Neural cell (in vitro differentiated cells): ENCODE measurements around the gene OVCA2. TPM values are rescaled to one million over a fixed set of nuclear protein-coding genes. Genes with fewer than 3 reads are reported as not detected.

Experiments used
- H2AFZ ChIP-seq: fragments of 200-600, 300-800 bp; sonication (generic), shearing (Covaris generic); 2 replicates; pipeline ENCODE4 v1.6.0; 2014; ENCODE audit warnings: low read depth, mild to moderate bottlenecking, antibody characterized with exemption, low read length, moderate library complexity
- H3F3A ChIP-seq: fragments of 200-600 bp; shearing (Covaris generic); 2 replicates; pipeline ENCODE4 v1.6.1; 2016; ENCODE audit warnings: mild to moderate bottlenecking, moderate library complexity, mixed read lengths, antibody characterized with exemption, low read length; ENCODE audit not compliant: insufficient read depth, poor library complexity, severe bottlenecking
- H3K27ac ChIP-seq: fragments of 200-600, 300-800 bp; sonication (generic), shearing (Covaris generic); 2 replicates; pipeline ENCODE4 v1.5.1; 2014; ENCODE audit warnings: mild to moderate bottlenecking, low read length, moderate library complexity
- H3K27me3 ChIP-seq: fragments of 300-800, 200-600 bp; sonication (generic), shearing (Covaris generic); 2 replicates; pipeline ENCODE4 v1.6.0; 2014; ENCODE audit warnings: mild to moderate bottlenecking, low read depth, low read length, moderate library complexity; ENCODE audit not compliant: insufficient read depth
- H3K36me3 ChIP-seq: fragments of 300-800, 200-600 bp; sonication (generic), shearing (Covaris generic); 2 replicates; pipeline ENCODE4 v1.5.1; 2014; ENCODE audit warnings: mild to moderate bottlenecking, antibody characterized with exemption, low read length, moderate library complexity; ENCODE audit not compliant: insufficient read depth
- H3K4me2 ChIP-seq: fragments of 300-800, 200-600 bp; sonication (generic), shearing (Covaris generic); 2 replicates; pipeline ENCODE4 v1.6.0; 2014; ENCODE audit warnings: mild to moderate bottlenecking, low read length
- H3K4me3 ChIP-seq: fragments of 300-800, 200-600 bp; sonication (generic), shearing (Covaris generic); 2 replicates; pipeline ENCODE4 v1.5.1; 2014; ENCODE audit warnings: mild to moderate bottlenecking, low read length, moderate library complexity
- H3K79me2 ChIP-seq: fragments of 200-600 bp; shearing (Covaris generic); replicated peaks from 2 replicates; pipeline ENCODE4 v1.6.0; 2014; ENCODE audit warnings: mild to moderate bottlenecking, low read length, moderate library complexity; ENCODE audit not compliant: insufficient read depth
- H3K9ac ChIP-seq: fragments of 300-800, 200-600 bp; sonication (generic), shearing (Covaris generic); 2 replicates; pipeline ENCODE4 v1.6.1; 2016; ENCODE audit warnings: mild to moderate bottlenecking, low read length, mixed read lengths
- H3K9me2 ChIP-seq: fragments of 200-600 bp; shearing (Covaris generic); 2 replicates; pipeline ENCODE4 v1.6.1; 2016; ENCODE audit warnings: mild to moderate bottlenecking, low read length, mixed read lengths; ENCODE audit not compliant: insufficient read depth
- H3K9me3 ChIP-seq: fragments of 200-600, 300-800 bp; sonication (generic), shearing (Covaris generic); 2 replicates; pipeline ENCODE4 v1.6.1; 2016; ENCODE audit warnings: mild to moderate bottlenecking, mixed run types, low read length, moderate library complexity, mixed read lengths
- H4K20me1 ChIP-seq: fragments of 200-600 bp; shearing (Covaris generic); 2 replicates; pipeline ENCODE4 v1.6.1; 2016; ENCODE audit warnings: mild to moderate bottlenecking, mixed run types; ENCODE audit not compliant: insufficient read depth
- EP300 ChIP-seq: fragments of 450-650 bp; conservative IDR thresholded peaks from 2 replicates; pipeline ENCODE4 v1.6.1; 2014; ENCODE audit warnings: antibody characterized with exemption, mild to moderate bottlenecking, moderate library complexity; ENCODE audit not compliant: poor library complexity, severe bottlenecking
- EZH2 ChIP-seq: fragments of 200-600, 300-800 bp; shearing (Covaris generic), sonication (generic); IDR thresholded peaks from 2 replicates; pipeline ENCODE4 v1.6.1; 2014; ENCODE audit warnings: antibody characterized with exemption, low read length, borderline replicate concordance, mild to moderate bottlenecking; ENCODE audit not compliant: insufficient read depth, poor library complexity, severe bottlenecking
- MXI1 ChIP-seq: fragments of 450-650 bp; conservative IDR thresholded peaks from 2 replicates; pipeline ENCODE4 v1.6.1; 2014; ENCODE audit warnings: antibody characterized with exemption, mild to moderate bottlenecking; ENCODE audit not compliant: poor library complexity, severe bottlenecking
- POLR2AphosphoS5 ChIP-seq: IDR thresholded peaks from 2 replicates; pipeline ENCODE4 v1.6.1; 2012
- RAD21 ChIP-seq: fragments of 450-650 bp; conservative IDR thresholded peaks from 2 replicates; pipeline ENCODE4 v1.6.1; 2014; ENCODE audit warnings: antibody characterized with exemption, mild to moderate bottlenecking, moderate library complexity
- SMC3 ChIP-seq: fragments of 450-650 bp; conservative IDR thresholded peaks from 2 replicates; pipeline ENCODE4 v1.6.1; 2014; ENCODE audit warnings: antibody characterized with exemption, mild to moderate bottlenecking, moderate library complexity; ENCODE audit not compliant: poor library complexity
- TAF1 ChIP-seq: IDR thresholded peaks from 2 replicates; pipeline ENCODE4 v1.6.1; 2012; ENCODE audit warnings: low read depth
- polyA plus RNA-seq: library from polyadenylated mRNA; depleted of rRNA; stranded (reverse); fragments of >200 nt; gene quantifications from 2 replicates; pipeline ENCODE4 v1.2.3, GENCODE V29; 2014
- TF ChIP-seq, protein P1 (sequence below): IDR thresholded peaks from 2 replicates; pipeline ENCODE4 v1.6.1; 2012; ENCODE audit warnings: borderline replicate concordance
- TF ChIP-seq, protein P2 (sequence below): fragments of 450-650 bp; IDR thresholded peaks from 2 replicates; pipeline ENCODE4 v1.5.1; 2014; ENCODE audit warnings: antibody characterized with exemption, mild to moderate bottlenecking, moderate library complexity; ENCODE audit not compliant: poor library complexity, severe bottlenecking

OVCA2 gene
- polyA plus RNA-seq, 1 donor from 2014 or later = 54.4 TPM

GRCh38 chr17:2059547-2060384 lies 17.9 kb downstream of the OVCA2 start:
- no peaks in the 10 kb centered on the region for H3F3A ChIP-seq
- no peak overlapping the region for H3K27ac ChIP-seq
- peaks cover 58% of the 10 kb centered on the region for H3K27me3 ChIP-seq
- H4K20me1 ChIP-seq = no peaks in the 10 kb centered on the region
- no peak overlapping the region for H3K4me3 ChIP-seq
- no peak overlapping the region for H2AFZ ChIP-seq
- TF ChIP-seq EZH2 = no peak
- no peak for TF ChIP-seq EP300
- TF ChIP-seq, protein P1, sequence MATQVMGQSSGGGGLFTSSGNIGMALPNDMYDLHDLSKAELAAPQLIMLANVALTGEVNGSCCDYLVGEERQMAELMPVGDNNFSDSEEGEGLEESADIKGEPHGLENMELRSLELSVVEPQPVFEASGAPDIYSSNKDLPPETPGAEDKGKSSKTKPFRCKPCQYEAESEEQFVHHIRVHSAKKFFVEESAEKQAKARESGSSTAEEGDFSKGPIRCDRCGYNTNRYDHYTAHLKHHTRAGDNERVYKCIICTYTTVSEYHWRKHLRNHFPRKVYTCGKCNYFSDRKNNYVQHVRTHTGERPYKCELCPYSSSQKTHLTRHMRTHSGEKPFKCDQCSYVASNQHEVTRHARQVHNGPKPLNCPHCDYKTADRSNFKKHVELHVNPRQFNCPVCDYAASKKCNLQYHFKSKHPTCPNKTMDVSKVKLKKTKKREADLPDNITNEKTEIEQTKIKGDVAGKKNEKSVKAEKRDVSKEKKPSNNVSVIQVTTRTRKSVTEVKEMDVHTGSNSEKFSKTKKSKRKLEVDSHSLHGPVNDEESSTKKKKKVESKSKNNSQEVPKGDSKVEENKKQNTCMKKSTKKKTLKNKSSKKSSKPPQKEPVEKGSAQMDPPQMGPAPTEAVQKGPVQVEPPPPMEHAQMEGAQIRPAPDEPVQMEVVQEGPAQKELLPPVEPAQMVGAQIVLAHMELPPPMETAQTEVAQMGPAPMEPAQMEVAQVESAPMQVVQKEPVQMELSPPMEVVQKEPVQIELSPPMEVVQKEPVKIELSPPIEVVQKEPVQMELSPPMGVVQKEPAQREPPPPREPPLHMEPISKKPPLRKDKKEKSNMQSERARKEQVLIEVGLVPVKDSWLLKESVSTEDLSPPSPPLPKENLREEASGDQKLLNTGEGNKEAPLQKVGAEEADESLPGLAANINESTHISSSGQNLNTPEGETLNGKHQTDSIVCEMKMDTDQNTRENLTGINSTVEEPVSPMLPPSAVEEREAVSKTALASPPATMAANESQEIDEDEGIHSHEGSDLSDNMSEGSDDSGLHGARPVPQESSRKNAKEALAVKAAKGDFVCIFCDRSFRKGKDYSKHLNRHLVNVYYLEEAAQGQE = no peak
- no peak for TF ChIP-seq MXI1
- no peak for TF ChIP-seq POLR2AphosphoS5
- TF ChIP-seq, protein P2, sequence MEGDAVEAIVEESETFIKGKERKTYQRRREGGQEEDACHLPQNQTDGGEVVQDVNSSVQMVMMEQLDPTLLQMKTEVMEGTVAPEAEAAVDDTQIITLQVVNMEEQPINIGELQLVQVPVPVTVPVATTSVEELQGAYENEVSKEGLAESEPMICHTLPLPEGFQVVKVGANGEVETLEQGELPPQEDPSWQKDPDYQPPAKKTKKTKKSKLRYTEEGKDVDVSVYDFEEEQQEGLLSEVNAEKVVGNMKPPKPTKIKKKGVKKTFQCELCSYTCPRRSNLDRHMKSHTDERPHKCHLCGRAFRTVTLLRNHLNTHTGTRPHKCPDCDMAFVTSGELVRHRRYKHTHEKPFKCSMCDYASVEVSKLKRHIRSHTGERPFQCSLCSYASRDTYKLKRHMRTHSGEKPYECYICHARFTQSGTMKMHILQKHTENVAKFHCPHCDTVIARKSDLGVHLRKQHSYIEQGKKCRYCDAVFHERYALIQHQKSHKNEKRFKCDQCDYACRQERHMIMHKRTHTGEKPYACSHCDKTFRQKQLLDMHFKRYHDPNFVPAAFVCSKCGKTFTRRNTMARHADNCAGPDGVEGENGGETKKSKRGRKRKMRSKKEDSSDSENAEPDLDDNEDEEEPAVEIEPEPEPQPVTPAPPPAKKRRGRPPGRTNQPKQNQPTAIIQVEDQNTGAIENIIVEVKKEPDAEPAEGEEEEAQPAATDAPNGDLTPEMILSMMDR = no peak
- no peak for TF ChIP-seq RAD21
- TF ChIP-seq SMC3 = no peak
- no peak for TF ChIP-seq TAF1
- peaks cover 5% of the 10 kb centered on the region for H3K9me3 ChIP-seq
- H3K4me2 ChIP-seq = no peak overlapping the region
- H3K9ac ChIP-seq = no peak overlapping the region
- H3K9me2 ChIP-seq = no peaks in the 10 kb centered on the region
- no peaks in the 10 kb centered on the region for H3K36me3 ChIP-seq
- H3K79me2 ChIP-seq = no peaks in the 10 kb centered on the region

DNA sequence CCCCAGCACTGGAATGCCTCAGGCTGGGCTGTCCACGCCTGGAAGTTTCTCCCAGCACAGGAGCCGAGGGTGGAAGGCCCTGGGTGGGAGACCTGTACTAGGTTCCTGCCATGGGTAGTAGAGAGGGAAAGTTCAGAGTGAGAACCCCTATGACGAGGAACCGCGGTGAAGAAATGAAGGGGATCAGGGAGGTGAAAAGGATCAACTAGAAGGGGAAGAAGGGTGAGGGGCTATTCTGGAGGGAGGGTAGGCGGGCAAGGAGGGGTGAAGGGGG lies 18.5 kb downstream of the OVCA2 start:
- no peak overlapping the region for H3K4me3 ChIP-seq
- TF ChIP-seq MXI1 (no peak), TAF1 (no peak), POLR2AphosphoS5 (no peak), SMC3 (no peak), EZH2 (no peak), RAD21 (no peak), EP300 (no peak)
- TF ChIP-seq, protein P2 = no peak
- TF ChIP-seq, protein P1 = no peak
- H3K9ac ChIP-seq = no peak overlapping the region
- no peaks in the 10 kb centered on the region for H3F3A ChIP-seq
- H3K27me3 ChIP-seq = peaks cover 54% of the 10 kb centered on the region
- no peaks in the 10 kb centered on the region for H3K36me3 ChIP-seq
- no peaks in the 10 kb centered on the region for H3K79me2 ChIP-seq
- H2AFZ ChIP-seq = no peak overlapping the region
- no peaks in the 10 kb centered on the region for H4K20me1 ChIP-seq
- no peaks in the 10 kb centered on the region for H3K9me2 ChIP-seq
- peaks cover 5% of the 10 kb centered on the region for H3K9me3 ChIP-seq
- H3K27ac ChIP-seq = no peak overlapping the region
- no peak overlapping the region for H3K4me2 ChIP-seq
